Stimulated activated CD4-positive, alpha-beta T cell treated with anti-CD3 and anti-CD28 coated beads, Interleukin-15, amount 100 ng/mL, for 24 hours (primary cell): ENCODE results near the gene CA9.
A peak's percentile ranks its signal among the peaks of the same experiment; 100 is the strongest.

Experiments
- DNase-seq: peaks from one replicate; pipeline ENCODE4 v3.0.0-alpha.2; 2020

Gene CA9

GRCh38 chr9:35696520-35697215 is 22.9 kb downstream of the CA9 start:
- DNase-seq: peak; percentile 62

- DNase-seq: no peak
Observed at GRCh38 chr9:35697486-35697885, 23.8 kb downstream of the CA9 start.

- DNase-seq: no peak
Observed at GRCh38 chr9:35698231-35698630, 24.5 kb downstream of the CA9 start.

DNA sequence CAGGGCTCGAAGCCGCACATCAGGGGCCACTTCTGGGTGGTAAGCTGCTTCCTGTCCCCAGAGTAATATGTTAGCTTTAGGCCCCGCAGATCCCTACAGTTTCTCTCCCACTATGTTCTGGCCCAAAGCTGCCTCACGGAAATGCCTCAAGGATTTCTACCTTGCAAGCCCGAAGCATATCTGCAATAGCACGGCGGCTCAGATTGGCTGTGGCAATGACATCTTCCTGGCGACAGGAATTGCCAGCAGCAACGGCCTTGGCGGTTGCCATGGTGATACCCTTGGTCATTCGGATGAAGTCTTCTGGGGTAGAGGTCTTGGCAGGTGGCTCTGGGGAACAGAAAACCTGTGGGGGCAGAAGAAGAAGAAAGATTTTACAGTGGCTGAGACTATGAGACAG is 26.3 kb downstream of the CA9 start:
- no peak for DNase-seq

DNA sequence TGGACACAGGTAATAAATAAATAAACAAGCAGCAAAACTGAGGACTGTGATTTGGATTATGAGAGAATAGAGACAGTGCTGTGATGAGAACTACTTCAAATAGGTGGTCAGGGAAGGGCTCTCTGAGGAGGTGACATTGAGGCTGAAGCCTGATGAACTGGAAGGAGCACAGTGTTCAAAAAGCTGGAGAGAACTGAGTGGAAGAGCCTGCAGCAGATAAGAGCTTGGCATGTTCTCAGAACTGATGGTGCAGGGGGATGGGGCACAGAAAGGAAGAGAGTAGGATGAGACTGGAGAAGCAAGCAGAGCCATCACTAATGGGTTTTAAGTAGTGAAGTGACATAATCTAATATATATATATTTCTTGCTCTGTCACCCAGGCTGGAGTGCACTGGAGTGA is 27.2 kb downstream of the CA9 start:
- no peak for DNase-seq

GRCh38 chr9:35702696-35703095 is 29.0 kb downstream of the CA9 start:
- DNase-seq: no peak

DNA sequence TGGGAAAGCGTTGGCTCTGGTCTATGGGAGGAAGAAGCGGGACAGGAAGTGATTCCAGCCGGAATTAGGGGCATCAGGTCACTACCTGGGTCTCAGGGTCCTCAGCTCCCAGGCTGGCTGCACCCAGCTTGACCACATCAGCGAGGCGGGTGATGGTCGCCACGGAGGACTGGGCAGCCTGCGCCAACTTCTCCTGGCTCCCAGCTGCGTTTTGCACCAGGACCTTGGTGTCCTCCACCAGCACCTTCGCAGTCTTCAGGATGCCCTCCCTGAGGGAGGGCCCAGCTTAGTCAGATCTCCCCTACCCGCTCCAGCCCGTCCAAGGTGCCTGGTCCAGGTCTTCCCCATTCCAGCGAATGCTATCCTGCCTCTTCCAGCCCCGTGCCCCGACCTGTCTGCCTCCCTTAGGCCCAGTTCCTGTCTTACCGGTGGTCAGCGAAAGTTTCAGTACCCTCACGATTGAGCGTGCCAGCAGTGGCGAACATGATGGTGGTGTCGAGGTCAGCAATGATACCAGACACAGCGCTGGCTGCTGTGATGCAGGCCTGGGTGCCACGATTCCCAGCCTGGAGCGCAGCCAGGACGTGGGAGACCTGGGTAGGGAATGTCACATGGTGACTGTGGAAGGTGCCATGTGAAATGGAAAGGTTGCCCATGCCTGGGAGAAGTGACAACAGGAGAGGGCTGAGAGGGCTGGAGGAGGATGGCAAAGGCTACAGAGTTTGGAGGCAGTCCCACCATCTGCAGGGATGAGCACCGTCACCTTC is 30.4 kb downstream of the CA9 start:
- no peak for DNase-seq

DNA sequence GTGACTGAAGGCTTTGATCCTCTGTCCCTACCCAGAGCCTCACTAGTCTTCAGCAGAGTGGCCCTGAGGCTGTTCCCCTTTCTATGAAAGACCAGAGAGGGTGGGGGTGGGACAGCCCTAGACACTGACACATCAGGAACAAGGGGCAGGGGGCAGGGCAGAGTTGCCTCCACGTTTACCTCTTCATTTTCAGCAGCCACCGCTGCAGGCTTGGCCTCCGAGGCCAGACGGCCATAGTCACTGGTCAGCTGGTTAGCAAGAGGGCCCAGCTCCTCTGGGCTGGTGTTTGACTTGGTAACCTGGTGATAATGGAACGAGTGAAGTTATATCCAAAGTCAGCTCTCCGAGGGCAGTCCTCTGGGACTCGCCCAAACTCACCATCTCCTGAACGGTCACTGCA is 31.6 kb downstream of the CA9 start:
- DNase-seq: no peak

GRCh38 chr9:35705836-35706430 is 32.2 kb downstream of the CA9 start:
- DNase-seq: no peak

- DNase-seq: no peak
Observed at GRCh38 chr9:35706951-35707350, 33.2 kb downstream of the CA9 start.

DNA sequence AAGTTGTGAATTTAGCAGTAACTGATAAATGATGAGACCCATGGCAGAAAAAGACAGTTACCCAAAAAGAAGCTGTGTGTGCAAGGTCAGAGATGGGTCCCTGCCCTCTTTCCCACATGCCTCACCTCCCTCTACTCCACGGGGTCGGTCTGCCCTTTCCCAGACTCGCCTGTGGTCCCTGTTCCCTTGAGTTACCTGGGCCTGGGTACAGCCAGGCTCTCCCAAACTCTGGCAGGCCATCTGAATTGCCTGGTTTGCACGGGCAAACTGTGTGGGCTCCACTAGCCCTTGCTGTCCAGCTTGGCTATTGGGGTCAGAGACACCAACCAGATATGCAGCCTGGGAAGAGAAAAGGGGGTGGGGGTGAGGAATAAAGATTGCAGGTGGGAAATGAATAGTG is 34.4 kb downstream of the CA9 start:
- no peak for DNase-seq

GRCh38 chr9:35710818-35711500 is 37.2 kb downstream of the CA9 start:
- DNase-seq: no peak

GRCh38 chr9:35711501-35712428 is 38.0 kb downstream of the CA9 start:
- no peak for DNase-seq

DNA sequence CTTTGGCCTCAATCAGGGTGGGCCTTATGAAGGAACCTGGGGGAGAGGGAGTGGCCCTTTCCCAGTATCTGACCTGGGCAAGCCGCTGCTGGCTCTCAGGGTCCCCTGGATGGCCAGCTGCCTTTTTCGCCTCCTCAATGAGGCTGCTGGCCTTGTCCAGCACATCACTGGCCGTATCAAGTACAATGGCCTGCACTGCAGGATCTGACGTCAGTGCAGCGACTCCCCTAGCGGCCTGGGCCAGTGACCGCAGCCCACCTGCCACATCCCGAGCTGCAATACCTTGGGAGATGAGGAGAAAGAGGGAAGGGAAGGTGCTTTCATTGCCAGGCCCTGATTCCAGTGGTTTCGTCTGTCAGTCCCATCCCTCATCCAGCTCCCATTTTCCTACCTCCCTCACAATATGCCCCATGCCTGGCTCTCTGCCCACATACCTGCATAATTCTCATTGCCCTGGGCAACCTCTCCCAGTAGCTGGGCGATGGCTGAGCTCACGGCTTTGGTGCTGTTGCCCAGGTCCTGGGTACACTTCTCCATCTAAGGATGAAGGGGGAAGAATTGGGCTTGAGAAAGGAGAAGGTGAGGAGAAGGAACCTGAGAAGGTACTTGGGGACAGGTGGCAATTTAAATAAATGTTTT is 39.2 kb downstream of the CA9 start:
- DNase-seq: no peak

DNA sequence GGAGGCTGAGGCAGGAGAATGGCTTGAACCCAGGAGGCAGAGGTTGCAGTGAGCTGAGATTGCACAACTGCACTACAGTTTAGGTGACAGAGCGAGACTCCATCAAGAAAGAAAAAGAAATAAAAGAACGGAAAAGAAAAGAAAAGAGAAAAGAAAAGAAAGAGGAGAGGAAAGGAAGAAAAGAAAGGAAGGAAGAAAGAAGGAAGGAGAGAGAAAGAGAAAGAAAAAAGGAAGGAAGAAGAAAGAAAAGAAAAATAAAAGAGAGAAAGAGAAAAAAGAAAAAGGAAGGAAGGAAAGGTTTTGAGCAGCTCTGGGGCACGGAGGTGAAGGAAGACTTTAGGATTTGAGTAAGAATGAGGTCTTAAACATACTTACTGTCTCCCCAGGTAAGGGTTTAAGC is 39.9 kb downstream of the CA9 start:
- no peak for DNase-seq

DNA sequence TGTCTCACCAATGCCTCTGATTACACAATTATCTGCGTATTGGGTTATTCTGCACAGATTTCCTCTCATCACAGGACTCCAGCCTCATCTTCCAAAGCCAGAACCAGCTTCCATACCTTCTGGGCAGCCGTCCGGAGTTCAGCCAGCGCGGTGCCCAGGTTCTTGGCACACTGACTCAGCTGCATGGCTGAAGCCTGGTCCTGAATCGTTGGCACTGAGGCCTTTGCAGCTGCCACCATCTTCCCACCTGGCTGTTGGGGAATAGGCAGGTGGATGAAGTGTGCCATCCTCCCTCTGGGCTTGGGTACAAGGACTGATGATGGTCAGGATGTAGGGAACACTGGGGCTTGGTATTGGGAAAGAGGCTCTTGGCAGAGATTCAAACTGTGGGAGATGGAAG is 40.4 kb downstream of the CA9 start:
- no peak for DNase-seq

GRCh38 chr9:35714579-35715252 is 41.0 kb downstream of the CA9 start:
- DNase-seq: no peak

- DNase-seq: no peak
Observed at GRCh38 chr9:35716230-35716629, 42.5 kb downstream of the CA9 start.

DNA sequence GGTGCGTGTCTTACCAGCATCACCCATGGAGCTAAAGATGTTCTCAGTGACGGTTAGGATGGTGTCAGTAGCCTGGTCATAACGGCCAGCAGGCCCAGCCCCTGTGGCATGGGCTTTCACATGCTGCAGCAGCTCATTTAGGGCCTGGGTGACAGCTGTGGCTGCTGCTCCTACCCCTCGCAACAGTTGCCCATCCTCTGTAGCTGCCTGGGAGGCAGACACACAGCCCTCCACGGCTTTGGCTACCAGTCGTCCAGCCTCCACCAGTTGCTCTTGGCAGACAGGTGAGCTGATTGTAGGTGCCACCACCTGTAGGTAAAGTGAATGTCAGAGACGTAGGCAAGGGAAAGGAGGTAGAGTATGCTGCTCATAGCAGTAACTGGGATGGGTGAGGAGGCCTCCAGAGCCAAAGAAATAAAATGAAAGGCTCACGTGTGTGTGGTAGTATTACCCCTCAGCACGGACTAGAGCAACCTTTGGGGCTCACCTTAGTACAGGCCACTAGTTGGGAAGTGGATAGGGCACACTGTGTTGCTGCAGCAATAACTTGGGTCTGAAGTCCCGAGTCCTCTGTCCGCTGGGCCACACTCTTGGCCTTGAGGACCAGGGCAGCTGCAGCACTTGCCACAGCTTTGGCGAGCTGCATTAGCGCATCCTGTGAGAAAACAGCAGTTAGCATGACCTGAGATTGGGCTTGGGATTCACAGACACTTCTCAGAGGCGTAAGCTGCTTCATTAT is 43.6 kb downstream of the CA9 start:
- no peak for DNase-seq

DNA sequence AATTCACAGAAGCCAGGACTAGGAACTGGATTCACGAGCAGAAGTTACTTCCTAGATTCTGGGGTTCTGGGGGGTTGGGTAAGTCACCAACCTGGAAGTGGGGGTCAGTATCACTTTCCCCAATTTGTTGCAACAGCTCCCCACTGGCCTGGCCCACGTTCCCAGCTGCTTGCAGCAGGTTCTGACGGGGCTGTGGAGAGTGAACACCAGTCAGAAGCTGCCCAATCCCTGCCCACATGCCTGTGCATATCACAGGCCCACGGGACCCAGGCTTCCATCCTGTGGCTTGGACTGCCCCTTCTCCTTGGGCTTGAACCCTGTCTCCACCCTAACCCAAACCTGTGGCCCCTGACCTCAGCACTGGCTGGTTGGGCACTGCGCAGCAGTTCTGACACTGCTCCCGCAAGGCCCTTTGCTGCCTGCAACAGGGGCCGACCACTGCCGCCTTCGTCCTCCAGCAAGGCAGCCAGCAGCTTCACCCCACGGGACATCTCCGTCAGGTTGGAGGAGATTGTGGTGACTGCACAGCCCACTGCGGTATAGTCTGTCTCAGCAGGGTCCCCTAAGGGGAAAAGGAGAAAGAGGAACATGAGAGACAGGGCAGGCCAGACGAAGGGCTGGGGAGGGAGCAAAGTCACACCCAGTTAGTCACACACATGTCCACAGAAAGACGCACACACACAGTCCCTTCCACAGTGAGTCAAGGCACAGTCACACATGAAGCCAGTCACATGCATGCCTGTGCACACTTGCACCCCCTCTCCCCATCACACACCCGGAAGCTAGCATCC is 45.2 kb downstream of the CA9 start:
- DNase-seq: no peak
